Liver (tissue), 9 donors: ENCODE data around the gene MYRFL. TPM values are rescaled to one million over a fixed set of nuclear protein-coding genes. Genes with fewer than 3 reads are reported as not detected.

ENCODE experiments used
- DNase-seq: peaks from one replicate; pipeline ENCODE4 v3.0.0-alpha.2; 2017; ENCODE audit warnings: low spot score
- H3K27ac ChIP-seq, 2 donors: one replicate each; pipeline ENCODE4 v1.7.0; 2013; ENCODE audit warnings: inconsistent platforms in 2 of 2, low read length in 2 of 2, control low read depth in 1 of 2, low read depth in 1 of 2, mild to moderate bottlenecking in 1 of 2
- H3K27me3 ChIP-seq, 4 donors: one replicate each; pipeline versions ENCODE4 v1.6.1 to v1.7.0; 2013; ENCODE audit warnings: low read length in 3 of 4, inconsistent platforms in 1 of 4, mild to moderate bottlenecking in 1 of 4, moderate library complexity in 1 of 4; ENCODE audit not compliant: control insufficient read depth in 4 of 4, insufficient read depth in 4 of 4
- H3K36me3 ChIP-seq, 4 donors: one replicate each; pipeline versions ENCODE4 v1.6.1 to v1.7.0; 2013; ENCODE audit warnings: low read length in 3 of 4, mild to moderate bottlenecking in 3 of 4, low read depth in 1 of 4, moderate library complexity in 1 of 4; ENCODE audit not compliant: control insufficient read depth in 4 of 4, insufficient read depth in 3 of 4
- H3K4me1 ChIP-seq, 4 donors: one replicate each; pipeline versions ENCODE4 v1.6.1 to v1.7.0; 2013; ENCODE audit warnings: low read length in 3 of 4, mild to moderate bottlenecking in 3 of 4, moderate library complexity in 1 of 4; ENCODE audit not compliant: control insufficient read depth in 4 of 4, insufficient read depth in 4 of 4
- H3K4me3 ChIP-seq, 3 donors: one replicate each; pipeline versions ENCODE4 v1.6.1 to v1.7.0; 2013; ENCODE audit warnings: low read length in 3 of 3, control low read depth in 1 of 3, low read depth in 1 of 3, mild to moderate bottlenecking in 1 of 3
- H3K9ac ChIP-seq, 2 donors: one replicate each; pipeline ENCODE4 v1.7.0; 2013; ENCODE audit warnings: low read length in 2 of 2, mild to moderate bottlenecking in 2 of 2, moderate library complexity in 2 of 2, control low read depth in 1 of 2, low read depth in 1 of 2
- H3K9me3 ChIP-seq, 4 donors: one replicate each; pipeline versions ENCODE4 v1.6.1 to v1.7.0; 2013; ENCODE audit warnings: low read length in 3 of 4; ENCODE audit not compliant: control insufficient read depth in 4 of 4
- EGR1 ChIP-seq, 2 donors: IDR thresholded peaks; 2 replicates each; pipeline ENCODE4 v1.6.1; 2016 to 2018; ENCODE audit warnings: antibody characterized with exemption in 2 of 2, low read depth in 2 of 2
- FOXA1 ChIP-seq: IDR thresholded peaks from 2 replicates; pipeline ENCODE4 v1.6.1; 2016; ENCODE audit warnings: antibody characterized with exemption
- FOXA2 ChIP-seq: IDR thresholded peaks from 2 replicates; pipeline ENCODE4 v1.6.1; 2016; ENCODE audit warnings: antibody characterized with exemption
- GABPA ChIP-seq, 2 donors: IDR thresholded peaks in 1 of 2; conservative IDR thresholded peaks in 1 of 2; 2 replicates each; pipeline ENCODE4 v1.6.1; 2016; ENCODE audit warnings: antibody characterized with exemption in 2 of 2, mild to moderate bottlenecking in 1 of 2, moderate library complexity in 1 of 2
- HNF4A ChIP-seq, 2 donors: conservative IDR thresholded peaks; 2 replicates each; pipeline ENCODE4 v1.6.1; 2016; ENCODE audit warnings: antibody characterized with exemption in 2 of 2, mild to moderate bottlenecking in 2 of 2
- HNF4G ChIP-seq: IDR thresholded peaks from 2 replicates; pipeline ENCODE4 v1.6.1; 2016; ENCODE audit warnings: antibody characterized with exemption
- JUND ChIP-seq, 2 donors: IDR thresholded peaks; 2 replicates each; pipeline ENCODE4 v1.6.1; 2016; ENCODE audit warnings: antibody characterized with exemption in 2 of 2
- NR2F2 ChIP-seq: IDR thresholded peaks from 2 replicates; pipeline ENCODE4 v1.6.1; 2016; ENCODE audit warnings: antibody characterized with exemption
- RAD21 ChIP-seq, 2 donors: IDR thresholded peaks; 2 replicates each; pipeline ENCODE4 v1.6.1; 2016; ENCODE audit warnings: antibody characterized with exemption in 2 of 2, mild to moderate bottlenecking in 2 of 2
- SP1 ChIP-seq: IDR thresholded peaks from 2 replicates; pipeline ENCODE4 v1.6.1; 2018; ENCODE audit warnings: antibody characterized with exemption, mild to moderate bottlenecking
- TAF1 ChIP-seq: conservative IDR thresholded peaks from 2 replicates; pipeline ENCODE4 v1.6.1; 2016; ENCODE audit warnings: antibody characterized with exemption, mild to moderate bottlenecking
- YY1 ChIP-seq: IDR thresholded peaks from 2 replicates; pipeline ENCODE4 v1.6.1; 2016; ENCODE audit warnings: antibody characterized with exemption, mild to moderate bottlenecking
- WGBS: extraction: QIAGEN DNeasy Blood & Tissue Kit; methylation state at CpG from one replicate; pipeline ENCODE4 v1.1.7; 2013; 5-methylcytosine and 5-hydroxymethylcytosine counted together
- polyA plus RNA-seq, 2 donors: library from polyadenylated mRNA; stranded (reverse) in 1 of 2; unstranded in 1 of 2; fragments of 200-250 nt in 1 of 2; fragments of >200 nt in 1 of 2; fragmentation: Nextera tagmentation in 1 of 2; extraction: Ambion mirVana in 1 of 2; gene quantifications; one replicate each; pipeline versions ENCODE4 v1.2.1 to v1.2.3, GENCODE V29; 2013 to 2015
- total RNA-seq, 2 donors: library from RNA; depleted of rRNA; stranded (reverse); fragments of >200 nt; gene quantifications; one replicate each; pipeline ENCODE4 v1.2.3, GENCODE V29; 2014
- TF ChIP-seq, protein P1 (sequence below): IDR thresholded peaks from 2 replicates; pipeline ENCODE4 v1.6.1; 2016; ENCODE audit warnings: antibody characterized with exemption, mild to moderate bottlenecking
- TF ChIP-seq, protein P2 (sequence below): fragments of 150-350 bp; IDR thresholded peaks from 2 replicates; pipeline ENCODE4 v1.5.1; 2017; ENCODE audit warnings: improper control_type of control experiment, low read depth, low read length; ENCODE audit not compliant: missing input control
- TF ChIP-seq, protein P3 (sequence below): IDR thresholded peaks from 2 replicates; pipeline ENCODE4 v1.6.1; 2016; ENCODE audit warnings: antibody characterized with exemption
- TF ChIP-seq, protein P4 (sequence below): IDR thresholded peaks from 2 replicates; pipeline ENCODE4 v1.6.1; 2016; ENCODE audit warnings: antibody characterized with exemption
- donor health status: healthy.
- donor health status: healthy.
- donor health status: healthy.
- donor health status: healthy.
- donor health status: healthy.

MYRFL gene
- total and polyA plus RNA-seq, 4 donors = under 0.01 to 0.19 (median 0.10) TPM

DNA sequence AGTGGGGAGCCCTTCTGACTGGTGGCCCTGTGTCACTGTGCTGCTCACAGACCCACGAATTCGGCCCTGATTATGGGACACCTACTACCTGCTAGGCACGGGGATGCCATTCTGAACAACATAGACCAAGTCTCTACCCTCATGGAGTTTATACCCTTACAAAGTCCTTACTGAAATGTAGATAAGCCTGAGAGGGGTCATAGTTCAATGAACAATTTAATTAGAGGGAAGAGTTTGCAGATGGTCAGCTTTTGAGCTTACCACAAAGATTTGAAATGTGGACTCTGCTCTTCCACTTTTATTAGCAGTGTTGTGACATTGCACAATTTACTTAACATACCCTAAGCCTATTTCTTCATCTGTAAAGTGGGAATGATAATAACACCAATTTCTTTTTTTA is 161.1 kb downstream of the MYRFL start (continued):
- TF ChIP-seq, protein P1, sequence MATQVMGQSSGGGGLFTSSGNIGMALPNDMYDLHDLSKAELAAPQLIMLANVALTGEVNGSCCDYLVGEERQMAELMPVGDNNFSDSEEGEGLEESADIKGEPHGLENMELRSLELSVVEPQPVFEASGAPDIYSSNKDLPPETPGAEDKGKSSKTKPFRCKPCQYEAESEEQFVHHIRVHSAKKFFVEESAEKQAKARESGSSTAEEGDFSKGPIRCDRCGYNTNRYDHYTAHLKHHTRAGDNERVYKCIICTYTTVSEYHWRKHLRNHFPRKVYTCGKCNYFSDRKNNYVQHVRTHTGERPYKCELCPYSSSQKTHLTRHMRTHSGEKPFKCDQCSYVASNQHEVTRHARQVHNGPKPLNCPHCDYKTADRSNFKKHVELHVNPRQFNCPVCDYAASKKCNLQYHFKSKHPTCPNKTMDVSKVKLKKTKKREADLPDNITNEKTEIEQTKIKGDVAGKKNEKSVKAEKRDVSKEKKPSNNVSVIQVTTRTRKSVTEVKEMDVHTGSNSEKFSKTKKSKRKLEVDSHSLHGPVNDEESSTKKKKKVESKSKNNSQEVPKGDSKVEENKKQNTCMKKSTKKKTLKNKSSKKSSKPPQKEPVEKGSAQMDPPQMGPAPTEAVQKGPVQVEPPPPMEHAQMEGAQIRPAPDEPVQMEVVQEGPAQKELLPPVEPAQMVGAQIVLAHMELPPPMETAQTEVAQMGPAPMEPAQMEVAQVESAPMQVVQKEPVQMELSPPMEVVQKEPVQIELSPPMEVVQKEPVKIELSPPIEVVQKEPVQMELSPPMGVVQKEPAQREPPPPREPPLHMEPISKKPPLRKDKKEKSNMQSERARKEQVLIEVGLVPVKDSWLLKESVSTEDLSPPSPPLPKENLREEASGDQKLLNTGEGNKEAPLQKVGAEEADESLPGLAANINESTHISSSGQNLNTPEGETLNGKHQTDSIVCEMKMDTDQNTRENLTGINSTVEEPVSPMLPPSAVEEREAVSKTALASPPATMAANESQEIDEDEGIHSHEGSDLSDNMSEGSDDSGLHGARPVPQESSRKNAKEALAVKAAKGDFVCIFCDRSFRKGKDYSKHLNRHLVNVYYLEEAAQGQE = no peak
- TF ChIP-seq, protein P2, sequence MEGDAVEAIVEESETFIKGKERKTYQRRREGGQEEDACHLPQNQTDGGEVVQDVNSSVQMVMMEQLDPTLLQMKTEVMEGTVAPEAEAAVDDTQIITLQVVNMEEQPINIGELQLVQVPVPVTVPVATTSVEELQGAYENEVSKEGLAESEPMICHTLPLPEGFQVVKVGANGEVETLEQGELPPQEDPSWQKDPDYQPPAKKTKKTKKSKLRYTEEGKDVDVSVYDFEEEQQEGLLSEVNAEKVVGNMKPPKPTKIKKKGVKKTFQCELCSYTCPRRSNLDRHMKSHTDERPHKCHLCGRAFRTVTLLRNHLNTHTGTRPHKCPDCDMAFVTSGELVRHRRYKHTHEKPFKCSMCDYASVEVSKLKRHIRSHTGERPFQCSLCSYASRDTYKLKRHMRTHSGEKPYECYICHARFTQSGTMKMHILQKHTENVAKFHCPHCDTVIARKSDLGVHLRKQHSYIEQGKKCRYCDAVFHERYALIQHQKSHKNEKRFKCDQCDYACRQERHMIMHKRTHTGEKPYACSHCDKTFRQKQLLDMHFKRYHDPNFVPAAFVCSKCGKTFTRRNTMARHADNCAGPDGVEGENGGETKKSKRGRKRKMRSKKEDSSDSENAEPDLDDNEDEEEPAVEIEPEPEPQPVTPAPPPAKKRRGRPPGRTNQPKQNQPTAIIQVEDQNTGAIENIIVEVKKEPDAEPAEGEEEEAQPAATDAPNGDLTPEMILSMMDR = no peak
- TF ChIP-seq EGR1 (IDR thresholded peaks at IDR 0.05; ENCODE audit: low read depth in 2 of 2) = no peak

DNA sequence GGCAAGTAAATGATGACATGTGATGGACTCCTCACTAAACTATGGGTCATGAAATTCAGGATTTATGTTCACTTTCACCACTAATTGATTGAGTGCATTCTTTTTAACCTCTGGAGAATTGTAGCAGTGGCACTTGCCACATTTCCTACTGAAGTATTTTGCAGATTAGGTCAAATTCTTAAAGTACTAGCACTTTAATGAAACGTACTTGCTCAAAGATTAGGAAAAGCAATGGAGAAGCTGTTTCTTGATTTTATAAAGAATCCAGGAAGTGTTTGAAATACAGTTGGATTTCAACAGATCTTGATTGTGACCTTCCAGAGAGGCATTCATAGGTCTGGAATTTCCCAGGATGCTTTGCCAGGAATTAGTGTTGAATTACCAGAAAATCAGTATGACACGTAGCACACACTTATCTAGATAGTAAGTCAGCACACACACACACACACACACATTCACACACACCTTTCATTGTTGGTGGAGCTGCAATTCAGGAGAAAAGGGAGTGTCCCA is 162.6 kb downstream of the MYRFL start:
- Histone ChIP-seq H3K27ac (no peak overlapping the region), H3K9ac (no peak overlapping the region), H3K4me3 (no peak overlapping the region)

DNA sequence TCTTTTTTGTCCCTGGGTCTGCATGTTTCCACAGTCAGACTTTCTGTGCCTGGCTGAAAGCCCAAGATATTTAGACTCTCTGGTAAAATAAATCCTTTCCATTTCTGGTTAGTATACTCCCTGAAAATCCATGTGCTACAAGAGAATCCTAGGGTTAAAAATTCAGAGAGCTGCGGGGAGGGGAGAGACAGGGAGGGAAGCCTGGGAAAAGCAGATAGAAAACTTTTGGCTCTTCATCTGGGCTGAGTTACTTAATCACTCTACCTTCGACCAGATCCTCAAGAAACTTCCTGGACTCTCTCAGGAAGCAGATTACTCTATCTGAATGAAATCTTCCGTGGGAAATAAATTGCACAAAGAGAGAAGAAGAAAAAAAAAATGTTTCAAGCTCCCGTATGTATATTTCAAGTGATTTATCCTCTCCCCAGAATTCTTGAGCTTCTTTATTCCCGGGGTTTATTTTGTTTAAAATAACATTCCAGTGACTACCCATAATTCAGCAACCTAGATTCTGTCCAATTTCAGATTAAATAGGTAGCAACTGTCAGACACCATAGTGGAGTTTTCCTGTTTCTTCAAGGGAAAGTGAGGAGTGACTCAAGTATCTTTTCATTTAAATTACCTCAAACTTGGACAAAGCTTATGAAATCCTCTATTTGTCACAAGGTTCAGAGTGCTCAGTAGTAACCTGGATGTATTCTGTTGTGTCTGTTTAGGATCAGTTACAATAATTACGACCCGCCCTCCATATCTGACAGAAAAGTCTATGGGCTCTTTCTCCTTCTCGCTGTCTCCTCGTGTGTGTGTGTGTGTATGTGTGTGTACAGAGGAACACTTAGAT is 163.7 kb downstream of the MYRFL start:
- Histone ChIP-seq H3K9me3 (no peaks in the 10 kb centered on the region), H3K27ac (peak overlapping the region in 1 of 2 donors; percentile 15), H3K9ac (no peak overlapping the region), H3K36me3 (no peaks in the 10 kb centered on the region), H3K4me3 (no peak overlapping the region), H3K4me1 (peaks cover 0 to 1% (median 0%) of the 10 kb centered on the region in 4 donors), H3K27me3 (no peaks in the 10 kb centered on the region)
- WGBS = 48% methylated on average over 9 of the region's 9 CpGs
- no peak for DNase-seq
- TF ChIP-seq RAD21 (IDR thresholded peaks at IDR 0.05) (no peak), FOXA2 (no peak), SP1 (no peak), HNF4A (conservative IDR thresholded peaks at IDR 0.05) (no peak), FOXA1 (no peak), JUND (IDR thresholded peaks at IDR 0.05) (no peak), HNF4G (no peak), TAF1 (no peak), EGR1 (IDR thresholded peaks at IDR 0.05; ENCODE audit: low read depth in 2 of 2) (no peak), GABPA (IDR thresholded peaks at IDR 0.05 in 1 of 2, conservative IDR thresholded peaks at IDR 0.05 in 1 of 2) (no peak), YY1 (no peak), NR2F2 (no peak)
- TF ChIP-seq, protein P3, sequence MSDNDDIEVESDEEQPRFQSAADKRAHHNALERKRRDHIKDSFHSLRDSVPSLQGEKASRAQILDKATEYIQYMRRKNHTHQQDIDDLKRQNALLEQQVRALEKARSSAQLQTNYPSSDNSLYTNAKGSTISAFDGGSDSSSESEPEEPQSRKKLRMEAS = no peak
- TF ChIP-seq, protein P4, sequence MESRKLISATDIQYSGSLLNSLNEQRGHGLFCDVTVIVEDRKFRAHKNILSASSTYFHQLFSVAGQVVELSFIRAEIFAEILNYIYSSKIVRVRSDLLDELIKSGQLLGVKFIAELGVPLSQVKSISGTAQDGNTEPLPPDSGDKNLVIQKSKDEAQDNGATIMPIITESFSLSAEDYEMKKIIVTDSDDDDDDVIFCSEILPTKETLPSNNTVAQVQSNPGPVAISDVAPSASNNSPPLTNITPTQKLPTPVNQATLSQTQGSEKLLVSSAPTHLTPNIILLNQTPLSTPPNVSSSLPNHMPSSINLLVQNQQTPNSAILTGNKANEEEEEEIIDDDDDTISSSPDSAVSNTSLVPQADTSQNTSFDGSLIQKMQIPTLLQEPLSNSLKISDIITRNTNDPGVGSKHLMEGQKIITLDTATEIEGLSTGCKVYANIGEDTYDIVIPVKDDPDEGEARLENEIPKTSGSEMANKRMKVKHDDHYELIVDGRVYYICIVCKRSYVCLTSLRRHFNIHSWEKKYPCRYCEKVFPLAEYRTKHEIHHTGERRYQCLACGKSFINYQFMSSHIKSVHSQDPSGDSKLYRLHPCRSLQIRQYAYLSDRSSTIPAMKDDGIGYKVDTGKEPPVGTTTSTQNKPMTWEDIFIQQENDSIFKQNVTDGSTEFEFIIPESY = no peak

More for the DNA sequence above, 162.6 kb downstream of the MYRFL start:
- no peak for TF ChIP-seq FOXA2
- TF ChIP-seq, protein P3 = no peak
- no peak for TF ChIP-seq GABPA (IDR thresholded peaks at IDR 0.05 in 1 of 2, conservative IDR thresholded peaks at IDR 0.05 in 1 of 2)
- no peak for TF ChIP-seq YY1
- TF ChIP-seq JUND (IDR thresholded peaks at IDR 0.05) = no peak
- no peak for TF ChIP-seq SP1
- TF ChIP-seq NR2F2 = no peak
- TF ChIP-seq HNF4A (conservative IDR thresholded peaks at IDR 0.05) = no peak
- H3K27me3 ChIP-seq = peaks cover 0 to 2% (median 0%) of the 10 kb centered on the region in 4 donors
- no peaks in the 10 kb centered on the region for H3K36me3 ChIP-seq
- 21% methylated on average over 2 of the region's 2 CpGs for WGBS
- DNase-seq = no peak
- no peaks in the 10 kb centered on the region for H3K9me3 ChIP-seq
- peaks cover 0 to 1% (median 0%) of the 10 kb centered on the region in 4 donors for H3K4me1 ChIP-seq
